Panc1 (cell line): ENCODE results near the gene RIC8B. TPM values are rescaled to one million over a fixed set of nuclear protein-coding genes. Genes with fewer than 3 reads are reported as not detected.

Experiments
- ATAC-seq: fragments of 200-7000 bp; cut with Tn5 transposase; 2 replicates; pipeline ENCODE4 v1.9.1; 2020; ENCODE audit warnings: mild to moderate bottlenecking, moderate library complexity
- BruUV-seq: library from RNA; stranded (reverse); fragments of 400-500 nt; replicated peaks from 2 replicates; lab custom pipeline; 2021; lab: Mats Ljungman, UMichigan
- CTCF ChIA-PET: fragments of 300-600 bp; sonication (Branson Sonifier 250); formaldehyde crosslinking; loops from one replicate; lab custom pipeline; 2022; ENCODE audit warnings: antibody characterized with exemption; lab: Charles Lee
- POLR2A ChIA-PET: fragments of 300-600 bp; sonication (Branson Sonifier 250); formaldehyde crosslinking; loops from one replicate; lab custom pipeline; 2022; ENCODE audit warnings: antibody characterized with exemption; lab: Charles Lee
- DNase-seq: peaks from one replicate; pipeline ENCODE4 v3.0.0-alpha.2; 2010; ENCODE audit warnings: low read depth, low spot score
- H3K27ac ChIP-seq: 2 replicates; pipeline ENCODE4 v1.5.1; 2011; ENCODE audit warnings: mild to moderate bottlenecking, low read length, inconsistent platforms
- H3K27me3 ChIP-seq: fragments of 200-500 bp; sonication (Bioruptor generic); 2 replicates; pipeline ENCODE4 v1.6.0; 2014; ENCODE audit warnings: low read length, inconsistent platforms; ENCODE audit not compliant: control insufficient read depth, insufficient read depth
- H3K36me3 ChIP-seq: fragments of 200-500 bp; sonication (Bioruptor generic); 2 replicates; pipeline ENCODE4 v1.5.1; 2014; ENCODE audit warnings: inconsistent platforms, mild to moderate bottlenecking, low read length, moderate library complexity; ENCODE audit not compliant: control insufficient read depth, insufficient read depth
- H3K4me1 ChIP-seq: 2 replicates; pipeline ENCODE4 v1.5.1; 2011; ENCODE audit warnings: inconsistent platforms, mild to moderate bottlenecking, low read length, moderate library complexity; ENCODE audit not compliant: control insufficient read depth, insufficient read depth
- H3K4me3 ChIP-seq, 2 experiments: 2 replicates each; pipeline ENCODE4 v1.5.1; 2011 to 2012; ENCODE audit warnings: low read depth in 2 of 2, low read length in 2 of 2, mild to moderate bottlenecking in 2 of 2, inconsistent platforms in 1 of 2, moderate library complexity in 1 of 2
- H3K9me3 ChIP-seq: fragments of 200-500 bp; sonication (Bioruptor generic); 2 replicates; pipeline ENCODE4 v1.5.1; 2014; ENCODE audit warnings: low read depth, mild to moderate bottlenecking, inconsistent platforms, low read length, moderate library complexity; ENCODE audit not compliant: control insufficient read depth, insufficient read depth
- CTCF ChIP-seq: fragments of 450-650 bp; IDR thresholded peaks from 2 replicates; pipeline ENCODE4 v1.5.1; 2017; ENCODE audit warnings: mild to moderate bottlenecking
- POLR2AphosphoS5 ChIP-seq: IDR thresholded peaks from 2 replicates; pipeline ENCODE4 v1.6.1; 2012; ENCODE audit warnings: mild to moderate bottlenecking, low read depth, low read length, moderate library complexity
- REST ChIP-seq, 2 experiments: IDR thresholded peaks; 2 replicates each; pipeline ENCODE4 v1.6.1; 2011 to 2012; ENCODE audit warnings: low read depth in 2 of 2, control low read depth in 1 of 2, low read length in 1 of 2, mild to moderate bottlenecking in 1 of 2, moderate library complexity in 1 of 2; ENCODE audit not compliant: insufficient read depth in 1 of 2
- SIN3A ChIP-seq: IDR thresholded peaks from 2 replicates; pipeline ENCODE4 v1.6.1; 2012; ENCODE audit warnings: low read depth, mild to moderate bottlenecking, low read length, moderate library complexity, borderline replicate concordance; ENCODE audit not compliant: insufficient read depth
- TCF7L2 ChIP-seq: IDR thresholded peaks from 2 replicates; pipeline ENCODE4 v1.6.1; 2011; ENCODE audit warnings: mild to moderate bottlenecking, low read depth, low read length, inconsistent platforms
- in situ Hi-C: cut with HindIII; loops from 2 replicates; pipeline ENCODE4 v1.10.0; 2016; ENCODE audit warnings: low sequenced_read_pairs, low pct_unique_long_range_greater_than_20kb
- intact Hi-C: fragments of 100-400 bp; cut with micrococcal nuclease; formaldehyde crosslinking; loops from one replicate; pipeline ENCODE4 v1.10.0; 2022; ENCODE audit not compliant: unreplicated experiment
- total RNA-seq: library from RNA; stranded (reverse); gene quantifications from one replicate; pipeline ENCODE4 v1.2.1, GENCODE V29; 2021; ENCODE audit not compliant: unreplicated experiment

The RIC8B gene
- total RNA-seq, 1 experiment from 2014 or later: 16.1 TPM

GRCh38 chr12:106773286-106774004, 1.0 kb upstream of the RIC8B start:
- TSS peak; percentile 99 for BruUV-seq

More at GRCh38 chr12:106773286-106774004, 1.0 kb upstream of the RIC8B start:
- Histone ChIP-seq H3K27ac (peak overlapping the region; percentile 99), H3K4me3 (peak overlapping the region; percentile 84 to 98), H3K9me3 (no peaks in the 10 kb centered on the region), H3K27me3 (no peaks in the 10 kb centered on the region), H3K36me3 (peaks cover 4% of the 10 kb centered on the region; the same call in 1 of the 2 replicates), H3K4me1 (peaks cover 16% of the 10 kb centered on the region)
- ChIA-PET CTCF (no interaction called here), POLR2A (no interaction called here)
- intact Hi-C loops: no loop called here
- DNase-seq (peak; percentile 13), ATAC-seq (no peak; the same call in 1 of the 2 replicates)
- TF ChIP-seq REST (IDR thresholded peaks at IDR 0.05; ENCODE audit: insufficient read depth in 1 of 2, low read depth in 2 of 2, low read length in 1 of 2): no peak
- TF ChIP-seq TCF7L2: no peak
- no peak for TF ChIP-seq POLR2AphosphoS5
- no peak for TF ChIP-seq CTCF
- TF ChIP-seq SIN3A: no peak
- in situ Hi-C loops: no loop called here
